GM06990 (cell line): ENCODE data around the gene HTRA1.
A peak's percentile ranks its signal among the peaks of the same experiment; 100 is the strongest.

ENCODE experiments used
- DNase-seq: peaks from one replicate; pipeline ENCODE4 v3.0.0-alpha.2; 2011; ENCODE audit not compliant: insufficient read length; ENCODE audit errors: extremely low read depth
- H3K27me3 ChIP-seq: replicated peaks from 2 replicates; pipeline ENCODE4 v1.6.0; 2011; ENCODE audit warnings: low read length; ENCODE audit not compliant: control insufficient read depth, insufficient read depth
- H3K36me3 ChIP-seq: 2 replicates; pipeline ENCODE4 v1.5.1; 2011; ENCODE audit warnings: low read length; ENCODE audit not compliant: control insufficient read depth, insufficient read depth
- H3K4me3 ChIP-seq: replicated peaks from 2 replicates; pipeline ENCODE4 v1.5.1; 2011; ENCODE audit warnings: low read depth, mild to moderate bottlenecking, control low read depth, low read length
- CTCF ChIP-seq: IDR thresholded peaks from 2 replicates; pipeline ENCODE4 v1.5.1; 2011; ENCODE audit warnings: low read length, control low read depth, mild to moderate bottlenecking, inconsistent platforms; ENCODE audit not compliant: insufficient read depth, poor library complexity, severe bottlenecking

Gene HTRA1

GRCh38 chr10:122524811-122525210 lies 63.5 kb downstream of the HTRA1 start:
- Histone ChIP-seq H3K27me3 (no peaks in the 10 kb centered on the region; the same call in none of the 2 replicates), H3K4me3 (no peak overlapping the region), H3K36me3 (no peaks in the 10 kb centered on the region)
- TF ChIP-seq CTCF = no peak
- DNase-seq = no peak

GRCh38 chr10:122525788-122526187 lies 64.4 kb downstream of the HTRA1 start:
- H3K4me3 ChIP-seq = no peak overlapping the region
- H3K36me3 ChIP-seq = no peaks in the 10 kb centered on the region
- no peaks in the 10 kb centered on the region; the same call in none of the 2 replicates for H3K27me3 ChIP-seq
- DNase-seq = no peak
- peak; percentile 16 for TF ChIP-seq CTCF

GRCh38 chr10:122526892-122527291 lies 65.5 kb downstream of the HTRA1 start:
- TF ChIP-seq CTCF = no peak
- no peak for DNase-seq
- H3K27me3 ChIP-seq = no peaks in the 10 kb centered on the region; the same call in 1 of the 2 replicates
- H3K36me3 ChIP-seq = no peaks in the 10 kb centered on the region
- H3K4me3 ChIP-seq = no peak overlapping the region

- Histone ChIP-seq H3K4me3 (no peak overlapping the region), H3K36me3 (no peaks in the 10 kb centered on the region), H3K27me3 (no peaks in the 10 kb centered on the region; the same call in 1 of the 2 replicates)
- TF ChIP-seq CTCF = no peak
- no peak for DNase-seq
Observed at GRCh38 chr10:122530177-122530576, 68.8 kb downstream of the HTRA1 start.

- H3K4me3 ChIP-seq = no peak overlapping the region
- no peaks in the 10 kb centered on the region for H3K36me3 ChIP-seq
- no peak for TF ChIP-seq CTCF
- no peaks in the 10 kb centered on the region; the same call in 1 of the 2 replicates for H3K27me3 ChIP-seq
- DNase-seq = no peak
Observed at GRCh38 chr10:122531261-122531660, 69.9 kb downstream of the HTRA1 start.

GRCh38 chr10:122531939-122532338 lies 70.6 kb downstream of the HTRA1 start:
- Histone ChIP-seq H3K27me3 (no peaks in the 10 kb centered on the region; the same call in 1 of the 2 replicates), H3K4me3 (no peak overlapping the region), H3K36me3 (no peaks in the 10 kb centered on the region)
- TF ChIP-seq CTCF = no peak
- DNase-seq = no peak
